Heart left ventricle (tissue), 16 donors: ENCODE measurements around the gene FFAR4. TPM values are rescaled to one million over a fixed set of nuclear protein-coding genes. Genes with fewer than 3 reads are reported as not detected.
"Not testable (repeated sequence)": the region's sequence is repeated elsewhere in the genome, so short reads cannot be mapped to it uniquely, and the experiment has no call there.

ENCODE experiments used
- ATAC-seq, 4 donors: fragments of 200-7000 bp; cut with Tn5 transposase; one replicate each; pipeline ENCODE4 v1.9.1; 2020 to 2022; ENCODE audit warnings: moderate library complexity in 4 of 4, mild to moderate bottlenecking in 3 of 4, moderate number of reproducible peaks in 1 of 4
- DNase-seq, 5 donors: peaks; one replicate each; pipeline ENCODE4 v3.0.0-alpha.2; 2020
- H3K27ac ChIP-seq, 12 donors: fragments of 200-600 bp; sonication (generic) in 4 of 12; one replicate each; pipeline versions ENCODE4 v1.5.0 to v1.8.0; 2016 to 2022; ENCODE audit warnings: mild to moderate bottlenecking in 2 of 12
- H3K27me3 ChIP-seq, 9 donors: fragments of 200-600 bp; sonication (generic) in 2 of 9; one replicate each; pipeline versions ENCODE4 v1.5.1 to v1.8.0; 2016 to 2022; ENCODE audit warnings: mild to moderate bottlenecking in 3 of 9
- H3K36me3 ChIP-seq, 9 donors: fragments of 200-600 bp; sonication (generic) in 2 of 9; one replicate each; pipeline versions ENCODE4 v1.5.0 to v1.8.0; 2018 to 2022; ENCODE audit warnings: mild to moderate bottlenecking in 2 of 9
- H3K4me1 ChIP-seq, 12 donors: fragments of 200-600 bp; sonication (generic) in 4 of 12; one replicate each; pipeline versions ENCODE4 v1.5.0 to v1.8.0; 2016 to 2022; ENCODE audit warnings: mild to moderate bottlenecking in 3 of 12
- H3K4me3 ChIP-seq, 12 donors: fragments of 200-600 bp; sonication (generic) in 4 of 12; one replicate each; pipeline versions ENCODE4 v1.5.0 to v1.8.0; 2017 to 2022; ENCODE audit warnings: mild to moderate bottlenecking in 9 of 12, moderate library complexity in 4 of 12
- H3K9me3 ChIP-seq, 12 donors: fragments of 200-600 bp; sonication (generic) in 4 of 12; one replicate each; pipeline versions ENCODE4 v1.5.0 to v1.8.0; 2016 to 2022; ENCODE audit warnings: mild to moderate bottlenecking in 1 of 12
- CTCF ChIP-seq, 12 donors: fragments of 200-600 bp; sonication (generic) in 4 of 12; IDR thresholded peaks; one replicate each; pipeline versions ENCODE4 v1.5.0 to v1.8.0; 2018 to 2022; ENCODE audit warnings: antibody characterized with exemption in 12 of 12, mild to moderate bottlenecking in 5 of 12
- POLR2A ChIP-seq, 2 donors: fragments of 450-650 bp; IDR thresholded peaks; one replicate each; pipeline ENCODE4 v1.6.1; 2017; ENCODE audit warnings: antibody characterized with exemption in 2 of 2, mild to moderate bottlenecking in 2 of 2, moderate library complexity in 2 of 2
- WGBS, 4 donors: extraction: QIAGEN DNeasy Blood & Tissue Kit in 2 of 4; methylation state at CpG; one replicate each; pipeline versions ENCODE4 v1.1.5 to v1.1.7; 2013 to 2018; 5-methylcytosine and 5-hydroxymethylcytosine counted together
- intact Hi-C, 10 donors: fragments of 100-400 bp; cut with DNase I; formaldehyde crosslinking; loops; one replicate each; pipeline versions ENCODE4 v1.11.1 to v1.14.2; 2022
- long read RNA-seq, 3 donors: library from polyadenylated mRNA; unstranded; transcript quantifications; one replicate each; pipeline ENCODE4 v2.0.0, GENCODE V29; 2020 to 2021
- polyA plus RNA-seq, 2 donors: library from polyadenylated mRNA; stranded (reverse); fragments of 200-250 nt; gene quantifications; one replicate each; pipeline ENCODE4 v1.2.3, GENCODE V29; 2013
- total RNA-seq, 9 donors: library from RNA; depleted of rRNA in 2 of 9; stranded (reverse); fragments of >200 nt in 2 of 9; fragmentation: NEBNext Ultra II Directional in 3 of 9; extraction: Animal tissue kit (Norgen Biotek cat#: 25700) in 3 of 9; gene quantifications; one replicate each; pipeline versions ENCODE4 v1.1.0 to v1.2.4, GENCODE V29; 2016 to 2023
- donor health status: ischemic (EF 13 %, LVEDD 7.1; RV severe dilation, severe dysfunction).
- donor health status: healthy with polysubstance abuse.
- donor health status: DM: no; HTN: yes; CAD: no.
- donor health status: DM: no; HTN: no; CAD: no.
- donor health status: ischemic (EF 25% LVEDD 6.9; RV normal size, moderate dysfunction).
- donor health status: ischemic (EF 25% LVEDD 5.7; RV mildly dilated, moderate dysfunction).
- donor health status: healthy.
- donor health status: DM: yes; HTN: yes; CAD: no.
- donor health status: ischemic (EF 35%, LVEDD 5.7; RV mildly dilated, moderate dysfunction).
- donor health status: nonischemic (EF 11% LVEDD 7.7; RV severe dilation, severe dysfunction).
- donor health status: DM: yes; HTN: yes; CAD: no.
- donor health status: PGD.
- donor health status: ischemic (EF 29% LVEDD 5.4; RV normal size, mild dysfunction).
- donor health status: nonischemic (EF 23%, LVEDD 6.1; RV moderate dilation, normal function).

The FFAR4 gene
- total RNA-seq (1 to 10 TPM in 1 of 9 donors, under 1 TPM in 4, not detected in 4; 0.06 to 1.7 (median 0.19) TPM), polyA plus RNA-seq (under 1 TPM; 0.08 to 0.11 TPM)
- long read RNA-seq, donor 1: 0 reads
- long read RNA-seq, donor 2: 0 reads
- long read RNA-seq, donor 3: 0 reads

DNA sequence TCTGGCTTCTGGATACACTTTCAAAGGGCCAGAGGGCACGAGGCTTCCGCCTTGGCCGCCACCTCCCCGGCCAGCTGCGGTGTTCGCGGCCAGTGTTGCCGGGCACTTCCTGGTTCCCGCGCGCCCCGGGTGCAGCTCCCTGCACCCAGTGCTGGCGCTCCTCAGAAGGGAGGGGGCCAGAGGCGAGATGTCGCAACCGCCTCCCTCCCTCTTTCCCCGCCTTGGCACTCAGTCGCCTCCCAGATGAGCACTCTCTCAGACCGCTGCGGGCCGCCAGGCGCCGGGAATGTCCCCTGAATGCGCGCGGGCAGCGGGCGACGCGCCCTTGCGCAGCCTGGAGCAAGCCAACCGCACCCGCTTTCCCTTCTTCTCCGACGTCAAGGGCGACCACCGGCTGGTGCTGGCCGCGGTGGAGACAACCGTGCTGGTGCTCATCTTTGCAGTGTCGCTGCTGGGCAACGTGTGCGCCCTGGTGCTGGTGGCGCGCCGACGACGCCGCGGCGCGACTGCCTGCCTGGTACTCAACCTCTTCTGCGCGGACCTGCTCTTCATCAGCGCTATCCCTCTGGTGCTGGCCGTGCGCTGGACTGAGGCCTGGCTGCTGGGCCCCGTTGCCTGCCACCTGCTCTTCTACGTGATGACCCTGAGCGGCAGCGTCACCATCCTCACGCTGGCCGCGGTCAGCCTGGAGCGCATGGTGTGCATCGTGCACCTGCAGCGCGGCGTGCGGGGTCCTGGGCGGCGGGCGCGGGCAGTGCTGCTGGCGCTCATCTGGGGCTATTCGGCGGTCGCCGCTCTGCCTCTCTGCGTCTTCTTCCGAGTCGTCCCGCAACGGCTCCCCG, at the start of gene FFAR4:
Gene FFAR4, plus strand, starts transcription at position 231 of the 842 bp plus-strand sequence. Its CDS starts 56 bp downstream, at position 287.
- DNase-seq (peak; percentile 23 to 77 (median 35)), ATAC-seq (peak in 3 of 4 donors; percentile 66 to 76 (median 72))
- no peak within 1 kb of the TSS for H3K27ac ChIP-seq
- intact Hi-C loops: no loop called here
- H3K4me3 ChIP-seq: peak within 1 kb of the TSS in 11 of 12 donors; percentile 5 to 51 (median 33)
- no peaks in the 10 kb centered on the region for H3K9me3 ChIP-seq
- no peaks in the 10 kb centered on the region for H3K36me3 ChIP-seq
- TF ChIP-seq POLR2A (IDR thresholded peaks at IDR 0.05): no peak
- H3K27me3 ChIP-seq: peaks cover 23 to 64% (median 39%) of the 10 kb centered on the region in 9 donors
- peaks cover 0 to 25% (median 0%) of the 10 kb centered on the region in 12 donors for H3K4me1 ChIP-seq
- WGBS, 4 donors: 1% methylated on average over 32 to 85 of the region's 85 CpGs

GRCh38 chr10:93518531-93518930, 47.9 kb upstream of the FFAR4 start:
- DNase-seq (no peak), ATAC-seq (no peak)
- no peak overlapping the region for H3K4me3 ChIP-seq
- H3K4me1 ChIP-seq: peaks cover 0 to 35% (median 1%) of the 10 kb centered on the region in 12 donors
- TF ChIP-seq POLR2A (IDR thresholded peaks at IDR 0.05): no peak
- 97 to 100% (median 99%) methylated on average over 4 of the region's 4 CpGs for WGBS, 4 donors
- intact Hi-C loops: loop anchor here in 1 of 10 donors (10.0 kb wide), 1 partner anchor 454 kb away; the partner anchor contains the start of gene CYP26C1
- H3K27me3 ChIP-seq: no peaks in the 10 kb centered on the region
- peaks cover 0 to 5% (median 0%) of the 10 kb centered on the region in 12 donors for H3K9me3 ChIP-seq
- no peak overlapping the region for H3K27ac ChIP-seq
- peaks cover 0 to 8% (median 0%) of the 10 kb centered on the region in 9 donors for H3K36me3 ChIP-seq

DNA sequence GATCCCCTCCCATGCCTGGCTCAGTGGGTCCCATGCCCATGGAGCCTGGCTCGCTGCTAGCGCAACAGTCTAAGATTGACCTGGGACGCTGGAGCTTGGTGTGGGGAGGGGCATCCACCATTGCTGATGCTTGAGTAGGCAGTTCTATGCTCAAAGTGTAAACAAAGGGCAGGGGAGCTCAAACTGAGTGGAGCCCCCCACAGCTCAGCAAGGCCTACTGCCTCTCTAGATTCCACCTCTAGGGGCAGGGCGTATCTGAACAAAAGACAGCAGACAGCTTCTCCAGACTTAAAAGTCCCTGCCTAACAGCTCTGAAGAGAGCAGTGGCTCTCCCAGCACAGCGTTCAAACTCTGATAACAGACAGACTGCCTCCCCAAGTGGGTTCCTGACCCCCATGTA, 31.2 kb upstream of the FFAR4 start:
- no peak for TF ChIP-seq POLR2A (IDR thresholded peaks at IDR 0.05)
- no peak for TF ChIP-seq CTCF (IDR thresholded peaks at IDR 0.05)
- 68 to 84% (median 81%) methylated on average over 3 to 5 of the region's 5 CpGs for WGBS, 4 donors
- no peaks in the 10 kb centered on the region for H3K36me3 ChIP-seq
- no peak for DNase-seq
- ATAC-seq: no peak
- no peak overlapping the region for H3K4me3 ChIP-seq
- intact Hi-C loops: no loop called here
- no peaks in the 10 kb centered on the region for H3K4me1 ChIP-seq
- no peak overlapping the region for H3K27ac ChIP-seq
- no peaks in the 10 kb centered on the region for H3K9me3 ChIP-seq
- no peaks in the 10 kb centered on the region for H3K27me3 ChIP-seq

DNA sequence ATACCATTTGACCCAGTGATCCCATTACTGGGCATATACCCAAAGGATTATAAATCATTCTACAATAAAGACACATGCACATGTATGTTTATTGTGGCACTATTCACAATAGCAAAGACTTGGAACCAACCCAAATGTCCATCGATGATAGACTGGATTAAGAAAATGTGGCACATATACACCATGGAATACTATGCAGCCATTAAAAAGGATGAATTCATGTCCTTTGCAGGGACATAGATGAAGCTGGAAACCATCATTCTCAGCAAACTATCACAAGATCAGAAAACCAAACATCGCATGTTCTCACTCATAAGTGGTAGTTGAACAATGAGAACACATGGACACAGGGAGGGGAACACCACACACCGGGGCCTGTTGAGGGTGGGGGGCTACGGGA, 25.6 kb upstream of the FFAR4 start:
- DNase-seq, H3K4me3 ChIP-seq, H3K27me3 ChIP-seq, H3K36me3 ChIP-seq, ATAC-seq, H3K27ac ChIP-seq, H3K9me3 ChIP-seq: not testable (repeated sequence)
- peaks cover 0 to 15% (median 8%) of the 10 kb centered on the region in 12 donors for H3K4me1 ChIP-seq
- intact Hi-C loops: loop anchor here in 2 of 10 donors (5.0 to 10.0 kb wide), 3 partner anchors 136 to 314 kb away; no protein-coding TSS in a partner anchor
- 91 to 99% (median 93%) methylated on average over 4 of the region's 4 CpGs for WGBS, 4 donors

DNA sequence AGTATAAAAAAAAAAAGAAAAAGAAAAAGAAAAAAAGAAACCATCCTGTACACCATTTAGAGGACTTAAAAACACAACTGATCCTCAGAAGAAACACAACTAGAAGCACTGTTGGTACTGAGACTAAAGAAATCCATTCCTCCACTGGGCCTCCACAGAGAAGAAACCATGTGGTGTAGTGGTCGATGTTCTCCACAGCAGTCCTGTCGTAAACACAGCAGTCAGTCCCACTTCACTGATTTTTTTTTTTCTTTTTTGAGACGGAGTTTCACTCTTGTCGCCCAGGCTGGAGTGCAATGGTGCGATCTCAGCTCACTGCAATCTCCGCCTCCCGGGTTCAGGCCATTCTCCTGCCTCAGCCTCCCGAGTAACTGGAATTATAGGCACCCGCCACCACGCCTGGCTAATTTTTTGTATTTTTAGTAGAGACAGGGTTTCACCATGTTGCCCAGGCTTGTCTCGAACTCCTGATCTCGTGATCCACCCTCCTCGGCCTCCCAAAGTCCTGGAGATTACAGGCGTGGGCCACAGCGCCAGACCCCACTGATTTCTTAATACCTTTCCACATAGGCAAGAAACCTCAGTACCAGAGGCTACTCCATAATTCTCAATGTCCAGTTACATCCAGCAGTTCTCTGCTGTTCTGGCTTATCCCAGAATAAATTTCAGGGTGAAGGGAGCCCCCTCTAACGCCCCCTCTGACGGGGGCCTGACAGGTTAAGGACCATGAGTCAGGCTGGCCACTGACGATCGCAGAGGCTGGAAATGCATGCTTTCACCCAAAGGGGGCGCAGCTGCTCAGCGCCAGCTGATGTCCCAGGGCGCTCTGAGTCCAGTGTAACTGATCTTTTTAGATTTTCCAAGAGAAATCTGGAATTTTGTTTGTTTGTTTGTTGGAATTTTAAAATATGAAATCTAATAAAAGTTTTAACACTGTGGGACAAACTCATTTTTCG, 24.8 kb upstream of the FFAR4 start:
- ATAC-seq: peak; percentile 81 to 90 (median 86)
- H3K27me3 ChIP-seq: no peaks in the 10 kb centered on the region
- no peak for TF ChIP-seq POLR2A (IDR thresholded peaks at IDR 0.05)
- peak; percentile 71 to 91 (median 83) for TF ChIP-seq CTCF (IDR thresholded peaks at IDR 0.05)
- H3K9me3 ChIP-seq: no peaks in the 10 kb centered on the region
- peaks cover 0 to 15% (median 8%) of the 10 kb centered on the region in 12 donors for H3K4me1 ChIP-seq
- intact Hi-C loops: loop anchor here in 2 of 10 donors (5.0 to 10.0 kb wide), 3 partner anchors 136 to 313 kb away; no protein-coding TSS in a partner anchor
- WGBS, 4 donors: 53 to 58% (median 56%) methylated on average over 23 of the region's 23 CpGs
- H3K4me3 ChIP-seq: peak overlapping the region in 10 of 12 donors; percentile 0 to 47 (median 32)
- peak in 4 of 5 donors; percentile 37 to 70 (median 42) for DNase-seq
- H3K27ac ChIP-seq: peak overlapping the region in 4 of 12 donors; percentile 7 to 51 (median 40)
- no peaks in the 10 kb centered on the region for H3K36me3 ChIP-seq
